Stomach (tissue), 4 donors: ENCODE measurements around the gene TDP1.

ENCODE experiments used
- CTCF ChIP-seq, 7 experiments: fragments of 450-650 bp in 4 of 7; fragments of 200-600 bp in 3 of 7; sonication (generic) in 3 of 7; IDR thresholded peaks; one replicate each; pipeline ENCODE4 v1.5.1; 2016 to 2019; ENCODE audit warnings: antibody characterized with exemption in 7 of 7, control low read depth in 2 of 7, mild to moderate bottlenecking in 1 of 7
- EP300 ChIP-seq: sonication (generic); formaldehyde crosslinking; IDR thresholded peaks from one replicate; pipeline ENCODE4 v1.6.1; 2017; ENCODE audit warnings: antibody characterized with exemption
- POLR2A ChIP-seq, 4 donors: fragments of 450-650 bp; IDR thresholded peaks; one replicate each; pipeline ENCODE4 v1.6.1; 2016; ENCODE audit warnings: antibody characterized with exemption in 4 of 4, control low read depth in 2 of 4, mild to moderate bottlenecking in 1 of 4, moderate library complexity in 1 of 4
- POLR2AphosphoS5 ChIP-seq, 3 donors: sonication (generic); formaldehyde crosslinking; IDR thresholded peaks; one replicate each; pipeline ENCODE4 v1.6.1; 2016; ENCODE audit warnings: antibody characterized with exemption in 3 of 3

- TF ChIP-seq CTCF (IDR thresholded peaks at IDR 0.05) (no peak), POLR2A (IDR thresholded peaks at IDR 0.05) (no peak), EP300 (no peak), POLR2AphosphoS5 (IDR thresholded peaks at IDR 0.05) (no peak)
These were observed 105.4 kb downstream of the TDP1 start for GRCh38 chr14:90060965-90061684.
